ENCODE measurements around the gene DCPS. TPM values are rescaled to one million over a fixed set of nuclear protein-coding genes. Genes with fewer than 3 reads are reported as not detected.
A peak's percentile ranks its signal among the peaks of the same experiment; 100 is the strongest.
"Not testable (repeated sequence)": the region's sequence is repeated elsewhere in the genome, so short reads cannot be mapped to it uniquely, and the experiment has no call there.

DCPS gene
- total RNA-seq, 1 experiment from 2014 or later, result 34.8 TPM

- no peaks in the 10 kb centered on the region for H3K9me3 ChIP-seq (ENCODE audit: control insufficient read depth, insufficient read depth, low read depth, low read length)
- POLR2A ChIA-PET, result no interaction called here
- H3K4me3 ChIP-seq (ENCODE audit: low read depth in 2 of 2, low read length in 2 of 2), result no peak overlapping the region
- CTCF ChIA-PET, result interaction anchor here (0.8 kb wide), 1 partner anchor 68 kb away, joined by 3 read pairs; no protein-coding TSS in a partner anchor
- H3K27ac ChIP-seq (ENCODE audit: low read length), result no peak overlapping the region
- intact Hi-C loops (cut with micrococcal nuclease; ENCODE audit: unreplicated experiment) (no loop called here), in situ Hi-C loops (cut with HindIII; ENCODE audit: low pct_unique_long_range_greater_than_20kb, low sequenced_read_pairs) (no loop called here)
- BruUV-seq (replicated peaks), result TSS peak; percentile 33
- no peak for DNase-seq (ENCODE audit: low read depth, low spot score)
- TF ChIP-seq POLR2AphosphoS5 (IDR thresholded peaks at IDR 0.05; ENCODE audit: low read depth, low read length) (no peak), CTCF (IDR thresholded peaks at IDR 0.05) (no peak), TCF7L2 (IDR thresholded peaks at IDR 0.05; ENCODE audit: low read depth, low read length) (no peak), REST (IDR thresholded peaks at IDR 0.05; ENCODE audit: insufficient read depth in 1 of 2, low read depth in 2 of 2, low read length in 1 of 2) (no peak), SIN3A (IDR thresholded peaks at IDR 0.05; ENCODE audit: borderline replicate concordance, insufficient read depth, low read depth, low read length) (no peak)
- no peaks in the 10 kb centered on the region for H3K36me3 ChIP-seq (ENCODE audit: control insufficient read depth, insufficient read depth, low read length)
- no peaks in the 10 kb centered on the region for H3K27me3 ChIP-seq (ENCODE audit: control insufficient read depth, insufficient read depth, low read length)
- H3K4me1 ChIP-seq (ENCODE audit: control insufficient read depth, insufficient read depth, low read length), result 0 out of 2 replicates have a peak, but pooled peaks cover 5% of the 10 kb centered on the region
- no peak for ATAC-seq
Observed at GRCh38 chr11:126378763-126379162, 74.9 kb downstream of the DCPS start.

GRCh38 chr11:126380909-126381308, 77.0 kb downstream of the DCPS start:
- DNase-seq (ENCODE audit: low read depth, low spot score), result no peak
- in situ Hi-C loops (cut with HindIII; ENCODE audit: low pct_unique_long_range_greater_than_20kb, low sequenced_read_pairs), result no loop called here
- Histone ChIP-seq H3K27ac (ENCODE audit: low read length) (no peak overlapping the region), H3K4me1 (ENCODE audit: control insufficient read depth, insufficient read depth, low read length) (peaks cover 5% of the 10 kb centered on the region), H3K9me3 (ENCODE audit: control insufficient read depth, insufficient read depth, low read depth, low read length) (no peaks in the 10 kb centered on the region), H3K4me3 (ENCODE audit: low read depth in 2 of 2, low read length in 2 of 2) (no peak overlapping the region), H3K36me3 (ENCODE audit: control insufficient read depth, insufficient read depth, low read length) (no peaks in the 10 kb centered on the region), H3K27me3 (ENCODE audit: control insufficient read depth, insufficient read depth, low read length) (no peaks in the 10 kb centered on the region)
- intact Hi-C loops (cut with micrococcal nuclease; ENCODE audit: unreplicated experiment), result no loop called here
- no peak for ATAC-seq
- CTCF ChIA-PET, result no interaction called here
- POLR2A ChIA-PET, result no interaction called here
- no peak for TF ChIP-seq CTCF (IDR thresholded peaks at IDR 0.05)
- no peak for TF ChIP-seq POLR2AphosphoS5 (IDR thresholded peaks at IDR 0.05; ENCODE audit: low read depth, low read length)
- no peak for TF ChIP-seq REST (IDR thresholded peaks at IDR 0.05; ENCODE audit: insufficient read depth in 1 of 2, low read depth in 2 of 2, low read length in 1 of 2)
- no peak for TF ChIP-seq SIN3A (IDR thresholded peaks at IDR 0.05; ENCODE audit: borderline replicate concordance, insufficient read depth, low read depth, low read length)
- TF ChIP-seq TCF7L2 (IDR thresholded peaks at IDR 0.05; ENCODE audit: low read depth, low read length), result no peak
- BruUV-seq (replicated peaks), result no TSS peak

- intact Hi-C loops (cut with micrococcal nuclease; ENCODE audit: unreplicated experiment); H3K27me3 ChIP-seq (ENCODE audit: control insufficient read depth, insufficient read depth, low read length); H3K36me3 ChIP-seq (ENCODE audit: control insufficient read depth, insufficient read depth, low read length); DNase-seq (ENCODE audit: low read depth, low spot score); BruUV-seq (replicated peaks); H3K4me3 ChIP-seq (ENCODE audit: low read depth in 2 of 2, low read length in 2 of 2); POLR2A ChIA-PET; ATAC-seq; CTCF ChIA-PET; in situ Hi-C loops (cut with HindIII; ENCODE audit: low pct_unique_long_range_greater_than_20kb, low sequenced_read_pairs); H3K27ac ChIP-seq (ENCODE audit: low read length); H3K9me3 ChIP-seq (ENCODE audit: control insufficient read depth, insufficient read depth, low read depth, low read length): not testable (repeated sequence)
- H3K4me1 ChIP-seq (ENCODE audit: control insufficient read depth, insufficient read depth, low read length), result peaks cover 16% of the 10 kb centered on the region
Observed at GRCh38 chr11:126381960-126382359, 78.1 kb downstream of the DCPS start.

- intact Hi-C loops (cut with micrococcal nuclease; ENCODE audit: unreplicated experiment); in situ Hi-C loops (cut with HindIII; ENCODE audit: low pct_unique_long_range_greater_than_20kb, low sequenced_read_pairs); BruUV-seq (replicated peaks); H3K27ac ChIP-seq (ENCODE audit: low read length); H3K27me3 ChIP-seq (ENCODE audit: control insufficient read depth, insufficient read depth, low read length); POLR2A ChIA-PET; H3K9me3 ChIP-seq (ENCODE audit: control insufficient read depth, insufficient read depth, low read depth, low read length); H3K4me3 ChIP-seq (ENCODE audit: low read depth in 2 of 2, low read length in 2 of 2); ATAC-seq; DNase-seq (ENCODE audit: low read depth, low spot score); H3K36me3 ChIP-seq (ENCODE audit: control insufficient read depth, insufficient read depth, low read length): not testable (repeated sequence)
- CTCF ChIA-PET, result interaction anchor here (0.6 kb wide), 1 partner anchor 460 kb away, joined by 10 read pairs; no protein-coding TSS in a partner anchor
- H3K4me1 ChIP-seq (ENCODE audit: control insufficient read depth, insufficient read depth, low read length), result peaks cover 18% of the 10 kb centered on the region
Observed at GRCh38 chr11:126382641-126383040, 78.8 kb downstream of the DCPS start.
